Measurements from ENCODE around the gene SLC25A29.
"Not testable (repeated sequence)": the region's sequence is repeated elsewhere in the genome, so short reads cannot be mapped to it uniquely, and the experiment has no call there.

The SLC25A29 gene

GRCh38 chr14:100312877-100313400, 6.7 kb upstream of the SLC25A29 start:
- DNase-seq (ENCODE audit: low spot score): no peak
- TF ChIP-seq, protein P1, sequence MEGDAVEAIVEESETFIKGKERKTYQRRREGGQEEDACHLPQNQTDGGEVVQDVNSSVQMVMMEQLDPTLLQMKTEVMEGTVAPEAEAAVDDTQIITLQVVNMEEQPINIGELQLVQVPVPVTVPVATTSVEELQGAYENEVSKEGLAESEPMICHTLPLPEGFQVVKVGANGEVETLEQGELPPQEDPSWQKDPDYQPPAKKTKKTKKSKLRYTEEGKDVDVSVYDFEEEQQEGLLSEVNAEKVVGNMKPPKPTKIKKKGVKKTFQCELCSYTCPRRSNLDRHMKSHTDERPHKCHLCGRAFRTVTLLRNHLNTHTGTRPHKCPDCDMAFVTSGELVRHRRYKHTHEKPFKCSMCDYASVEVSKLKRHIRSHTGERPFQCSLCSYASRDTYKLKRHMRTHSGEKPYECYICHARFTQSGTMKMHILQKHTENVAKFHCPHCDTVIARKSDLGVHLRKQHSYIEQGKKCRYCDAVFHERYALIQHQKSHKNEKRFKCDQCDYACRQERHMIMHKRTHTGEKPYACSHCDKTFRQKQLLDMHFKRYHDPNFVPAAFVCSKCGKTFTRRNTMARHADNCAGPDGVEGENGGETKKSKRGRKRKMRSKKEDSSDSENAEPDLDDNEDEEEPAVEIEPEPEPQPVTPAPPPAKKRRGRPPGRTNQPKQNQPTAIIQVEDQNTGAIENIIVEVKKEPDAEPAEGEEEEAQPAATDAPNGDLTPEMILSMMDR (IDR thresholded peaks at IDR 0.05; ENCODE audit: borderline replicate concordance, control extremely low read depth, extremely low read depth, insufficient read depth, missing control alignments): no peak
- in situ Hi-C loops (cut with MboI; ENCODE audit: low sequenced_read_pairs, unreplicated experiment): no loop called here

DNA sequence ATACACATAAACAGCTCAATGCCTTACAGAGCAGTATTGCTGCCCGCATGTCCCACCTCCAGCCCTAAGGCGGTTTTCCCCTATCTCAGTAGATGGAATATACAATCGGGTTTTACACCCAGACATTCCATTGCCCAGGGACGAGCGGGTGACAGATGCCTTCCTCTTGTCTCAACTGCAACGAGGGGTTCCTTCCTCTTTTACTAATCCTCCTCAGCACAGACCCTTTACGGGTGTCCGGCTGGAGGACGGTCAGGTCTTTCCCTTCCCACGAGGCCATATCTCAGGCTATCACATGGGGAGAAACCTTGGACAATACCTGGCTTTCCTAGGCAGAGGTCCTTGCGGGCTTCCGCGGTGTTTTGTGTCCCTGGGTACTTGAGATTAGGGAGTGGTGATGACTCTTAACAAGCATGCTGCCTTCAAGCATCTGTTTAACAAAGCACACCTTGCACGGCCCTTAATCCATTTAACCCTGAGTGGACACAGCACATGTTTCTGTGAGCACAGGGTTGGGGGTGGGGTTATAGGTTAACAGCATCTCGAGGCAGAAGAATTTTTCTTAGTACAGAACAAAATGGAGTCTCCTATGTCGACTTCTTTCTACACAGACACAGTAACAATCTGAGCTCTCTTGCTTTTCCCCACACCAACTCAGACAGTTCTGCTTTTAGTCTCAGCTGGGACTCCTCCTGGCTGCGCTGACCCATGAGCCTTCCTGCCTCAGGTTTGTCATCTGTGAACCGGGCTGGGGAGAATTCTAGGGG, 6.0 kb upstream of the SLC25A29 start:
- in situ Hi-C loops (cut with MboI; ENCODE audit: low sequenced_read_pairs, unreplicated experiment); DNase-seq (ENCODE audit: low spot score): not testable (repeated sequence)

- TF ChIP-seq, protein P1 (IDR thresholded peaks at IDR 0.05; ENCODE audit: borderline replicate concordance, control extremely low read depth, extremely low read depth, insufficient read depth, missing control alignments): no peak
- in situ Hi-C loops (cut with MboI; ENCODE audit: low sequenced_read_pairs, unreplicated experiment): no loop called here
- no peak for DNase-seq (ENCODE audit: low spot score)
Measured at GRCh38 chr14:100309028-100309737, 2.9 kb upstream of the SLC25A29 start.

DNA sequence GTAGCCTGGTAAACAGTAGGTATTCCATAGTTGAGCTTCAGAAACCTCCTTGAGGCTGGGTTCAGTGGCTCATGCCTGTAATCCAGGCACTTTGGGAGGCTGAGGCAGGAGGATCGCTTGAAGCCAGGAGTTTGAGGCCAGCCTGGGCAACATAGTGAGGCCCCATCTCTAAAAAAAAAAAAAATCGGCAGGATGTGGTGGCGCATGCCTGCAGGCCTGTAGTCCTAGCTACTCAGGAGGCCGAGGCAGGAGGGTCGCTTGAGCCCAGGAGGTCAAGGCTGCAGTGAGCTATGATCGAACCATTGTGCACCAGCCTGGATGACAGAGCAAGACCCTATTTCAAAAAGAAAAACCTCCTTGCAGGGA, 2.2 kb upstream of the SLC25A29 start:
- DNase-seq (ENCODE audit: low spot score); in situ Hi-C loops (cut with MboI; ENCODE audit: low sequenced_read_pairs, unreplicated experiment): not testable (repeated sequence)

DNA sequence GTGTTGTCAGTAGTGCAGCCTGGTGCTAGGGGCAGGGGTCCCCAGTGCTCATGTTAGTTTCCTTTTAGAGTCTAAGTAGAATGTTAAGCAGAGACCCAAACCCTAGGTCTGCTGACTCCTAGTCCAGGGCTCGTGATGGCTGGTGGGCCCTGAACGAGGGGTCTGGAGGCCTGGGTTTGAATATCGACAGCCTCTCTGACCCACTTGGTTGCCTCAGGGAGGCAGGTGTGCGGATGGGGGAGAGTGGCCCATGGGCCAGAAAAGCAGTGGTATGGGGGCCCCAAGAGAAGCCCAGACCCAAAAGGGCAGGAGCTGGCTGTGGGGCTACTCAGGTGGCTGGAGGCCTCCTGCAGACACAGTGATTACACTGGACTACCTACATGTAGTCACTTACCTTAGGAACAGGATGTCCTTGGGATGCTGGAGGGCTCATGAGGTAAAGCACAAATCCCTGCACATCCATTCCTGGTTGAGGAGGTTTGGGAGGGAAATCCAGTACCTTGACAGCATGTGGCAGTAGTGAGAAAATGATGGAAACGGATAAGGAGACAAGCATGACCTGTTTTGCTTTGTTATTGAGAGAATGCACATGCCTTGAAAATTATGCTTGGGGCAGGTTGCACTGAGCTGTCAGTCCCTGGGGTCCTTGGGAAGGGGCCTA, 1.7 kb upstream of the SLC25A29 start:
- TF ChIP-seq, protein P1 (IDR thresholded peaks at IDR 0.05; ENCODE audit: borderline replicate concordance, control extremely low read depth, extremely low read depth, insufficient read depth, missing control alignments): no peak
- DNase-seq (ENCODE audit: low spot score): no peak
- in situ Hi-C loops (cut with MboI; ENCODE audit: low sequenced_read_pairs, unreplicated experiment): no loop called here

DNA sequence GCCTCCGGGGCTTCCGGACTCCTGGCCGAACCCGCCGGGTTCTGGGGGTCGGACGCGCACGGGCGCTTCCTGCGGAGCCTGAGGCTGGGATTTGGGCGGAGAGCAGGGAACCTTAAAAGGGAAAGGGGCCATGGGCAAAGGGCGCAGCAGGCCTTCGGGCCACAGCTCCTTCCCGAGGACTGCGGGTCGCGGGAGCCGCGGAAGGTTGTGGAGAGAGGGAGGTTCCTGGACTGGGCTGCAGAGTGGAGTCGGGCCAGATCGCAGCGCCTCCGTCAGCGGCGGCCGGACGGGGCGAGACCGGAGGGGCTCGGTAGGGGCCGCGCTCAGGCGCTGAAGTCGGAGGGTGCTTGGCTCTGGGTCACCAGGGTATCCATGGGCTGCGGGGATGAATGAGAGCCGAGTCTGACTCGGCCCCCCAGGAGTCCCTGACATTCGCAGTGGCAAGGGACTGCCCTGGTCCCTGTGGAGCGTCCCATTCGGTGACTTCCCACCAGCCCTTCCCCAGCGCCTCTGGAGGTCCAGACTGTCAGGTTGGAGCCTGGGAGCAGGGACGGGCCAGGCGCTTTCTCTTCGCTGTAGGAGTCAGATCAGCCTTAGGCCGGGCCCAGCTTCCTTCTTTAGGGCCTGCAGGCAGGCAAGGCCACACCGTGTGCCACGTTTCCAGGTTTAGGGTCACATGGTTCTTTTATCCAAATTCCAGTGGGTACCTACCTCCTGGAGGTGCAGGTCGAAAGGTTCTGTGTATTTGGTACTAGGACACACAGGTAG, 938 bp upstream of the SLC25A29 start:
- no peak for DNase-seq (ENCODE audit: low spot score)
- TF ChIP-seq, protein P1 (IDR thresholded peaks at IDR 0.05; ENCODE audit: borderline replicate concordance, control extremely low read depth, extremely low read depth, insufficient read depth, missing control alignments): no peak
- in situ Hi-C loops (cut with MboI; ENCODE audit: low sequenced_read_pairs, unreplicated experiment): no loop called here

- no peak for DNase-seq (ENCODE audit: low spot score)
- TF ChIP-seq, protein P1 (IDR thresholded peaks at IDR 0.05; ENCODE audit: borderline replicate concordance, control extremely low read depth, extremely low read depth, insufficient read depth, missing control alignments): no peak
- in situ Hi-C loops (cut with MboI; ENCODE audit: low sequenced_read_pairs, unreplicated experiment): no loop called here
Measured at GRCh38 chr14:100305324-100306100, 732 bp downstream of the SLC25A29 start.

Data from GM13976 (cell line).